IMR-90 (cell line): ENCODE data around the gene SLC6A17. TPM values are rescaled to one million over a fixed set of nuclear protein-coding genes. Genes with fewer than 3 reads are reported as not detected.

Source experiments
- ATAC-seq: fragments of 200-7000 bp; cut with Tn5 transposase; 2 replicates; pipeline ENCODE4 v1.9.1; 2020; ENCODE audit warnings: low read depth, mild to moderate bottlenecking, moderate library complexity
- BruUV-seq: library from RNA; stranded (reverse); fragments of 400-500 nt; replicated peaks from 2 replicates; lab custom pipeline; 2021; lab: Mats Ljungman, UMichigan
- CTCF ChIA-PET: fragments of 300-600 bp; formaldehyde crosslinking; extraction: SDS; loops from one replicate; lab custom pipeline; 2021; ENCODE audit warnings: antibody characterized with exemption; lab: Yijun Ruan, JAX
- POLR2A ChIA-PET: fragments of 300-600 bp; sonication (Branson Sonifier 250); formaldehyde crosslinking; loops from one replicate; lab custom pipeline; 2022; ENCODE audit warnings: antibody characterized with exemption; ENCODE audit not compliant: unreplicated experiment; lab: Charles Lee
- DNase-seq: peaks from one replicate; pipeline ENCODE4 v3.0.0; 2013
- H2AFZ ChIP-seq: replicated peaks from 2 replicates; pipeline ENCODE3; 2013; ENCODE audit warnings: low read length, mild to moderate bottlenecking; ENCODE audit not compliant: poor library complexity
- H2AK5ac ChIP-seq: 2 replicates; pipeline ENCODE4 v1.6.1; 2013; ENCODE audit warnings: low read depth, low read length, inconsistent platforms
- H2AK9ac ChIP-seq: replicated peaks from 2 replicates; pipeline ENCODE3; 2013; ENCODE audit warnings: mild to moderate bottlenecking, low read depth, low read length, moderate library complexity; ENCODE audit not compliant: poor library complexity
- H2BK120ac ChIP-seq: 2 replicates; pipeline ENCODE4 v1.6.1; 2013; ENCODE audit warnings: low read depth, low read length, inconsistent platforms
- H2BK15ac ChIP-seq: 3 replicates; pipeline ENCODE4 v1.6.1; 2013; ENCODE audit warnings: low read depth, low read length, inconsistent platforms
- H2BK20ac ChIP-seq: 2 replicates; pipeline ENCODE4 v1.6.1; 2013; ENCODE audit warnings: low read depth, mild to moderate bottlenecking, inconsistent platforms, low read length, moderate library complexity
- H2BK5ac ChIP-seq: 2 replicates; pipeline ENCODE4 v1.6.1; 2013; ENCODE audit warnings: mild to moderate bottlenecking, low read depth, low read length, inconsistent platforms; ENCODE audit not compliant: poor library complexity, severe bottlenecking
- H3K14ac ChIP-seq: replicated peaks from 2 replicates; pipeline ENCODE4 v1.6.1; 2013; ENCODE audit warnings: low read depth, low read length, inconsistent platforms
- H3K18ac ChIP-seq: 2 replicates; pipeline ENCODE4 v1.6.1; 2013; ENCODE audit warnings: low read depth, low read length, control low read depth
- H3K23ac ChIP-seq: 2 replicates; pipeline ENCODE4 v1.6.1; 2013; ENCODE audit warnings: low read depth, low read length, inconsistent platforms
- H3K27ac ChIP-seq: 2 replicates; pipeline ENCODE4 v1.5.1; 2013; ENCODE audit warnings: mild to moderate bottlenecking, control low read depth, low read length; ENCODE audit not compliant: insufficient read depth
- H3K27me3 ChIP-seq: 2 replicates; pipeline ENCODE4 v1.6.1; 2013; ENCODE audit warnings: low read length; ENCODE audit not compliant: control insufficient read depth, insufficient read depth
- H3K36me3 ChIP-seq: 2 replicates; pipeline ENCODE4 v1.6.1; 2013; ENCODE audit warnings: low read length, mixed read lengths; ENCODE audit not compliant: control insufficient read depth, insufficient read depth
- H3K4ac ChIP-seq: 2 replicates; pipeline ENCODE4 v1.6.1; 2013; ENCODE audit warnings: low read depth, low read length, inconsistent platforms
- H3K4me1 ChIP-seq: 2 replicates; pipeline ENCODE4 v1.6.1; 2013; ENCODE audit warnings: low read length, mixed read lengths; ENCODE audit not compliant: control insufficient read depth, insufficient read depth
- H3K4me2 ChIP-seq: 2 replicates; pipeline ENCODE4 v1.6.1; 2013; ENCODE audit warnings: low read depth, mild to moderate bottlenecking, control low read depth, low read length, moderate library complexity
- H3K4me3 ChIP-seq: 2 replicates; pipeline ENCODE4 v1.5.1; 2013; ENCODE audit warnings: low read depth, mild to moderate bottlenecking, control low read depth, low read length, moderate library complexity; ENCODE audit not compliant: insufficient read depth
- H3K56ac ChIP-seq: 2 replicates; pipeline ENCODE4 v1.6.1; 2013; ENCODE audit warnings: low read length, inconsistent platforms; ENCODE audit not compliant: insufficient read depth; ENCODE audit errors: extremely low read depth
- H3K79me1 ChIP-seq, 2 experiments: 2 replicates each; pipeline ENCODE4 v1.6.1; 2013; ENCODE audit warnings: low read length in 2 of 2, inconsistent platforms in 1 of 2, low read depth in 1 of 2
- H3K9ac ChIP-seq: 2 replicates; pipeline ENCODE4 v1.6.1; 2013; ENCODE audit warnings: low read depth, low read length, control low read depth
- H3K9me1 ChIP-seq: 2 replicates; pipeline ENCODE4 v1.6.1; 2013; ENCODE audit warnings: low read length, inconsistent platforms; ENCODE audit not compliant: insufficient read depth
- H3K9me3 ChIP-seq: 2 replicates; pipeline ENCODE4 v1.6.1; 2013; ENCODE audit warnings: low read length; ENCODE audit not compliant: control insufficient read depth, insufficient read depth
- H4K20me1 ChIP-seq: 2 replicates; pipeline ENCODE4 v1.6.1; 2013; ENCODE audit warnings: low read length, inconsistent platforms; ENCODE audit not compliant: insufficient read depth
- H4K5ac ChIP-seq: 2 replicates; pipeline ENCODE4 v1.6.1; 2013; ENCODE audit warnings: mild to moderate bottlenecking, low read depth, low read length, control low read depth
- H4K8ac ChIP-seq, 2 experiments: 2 replicates each; pipeline ENCODE4 v1.6.1; 2013; ENCODE audit warnings: low read depth in 2 of 2, low read length in 2 of 2, control low read depth in 1 of 2, inconsistent platforms in 1 of 2
- H4K91ac ChIP-seq: 2 replicates; pipeline ENCODE4 v1.6.1; 2013; ENCODE audit warnings: low read depth, low read length, inconsistent platforms; ENCODE audit not compliant: insufficient read depth
- CEBPB ChIP-seq: IDR thresholded peaks from 2 replicates; pipeline ENCODE4 v1.6.1; 2012; ENCODE audit warnings: low read depth, low read length, improper control_type of control experiment
- CHD1 ChIP-seq: IDR thresholded peaks from 2 replicates; pipeline ENCODE4 v1.6.1; 2012; ENCODE audit warnings: low read depth, low read length, improper control_type of control experiment
- CTCF ChIP-seq: conservative IDR thresholded peaks from 2 replicates; pipeline ENCODE4 v1.5.1; 2012; ENCODE audit warnings: mild to moderate bottlenecking, low read depth, low read length, improper control_type of control experiment
- ELK1 ChIP-seq: fragments of 150-350 bp; IDR thresholded peaks from 2 replicates; pipeline ENCODE4 v1.6.1; 2016; ENCODE audit warnings: low read depth, mild to moderate bottlenecking, low read length, moderate library complexity, borderline replicate concordance
- FOS ChIP-seq: fragments of 150-350 bp; IDR thresholded peaks from 2 replicates; pipeline ENCODE4 v1.6.1; 2016; ENCODE audit warnings: low read depth, low read length
- MAZ ChIP-seq: IDR thresholded peaks from 2 replicates; pipeline ENCODE4 v1.6.1; 2012; ENCODE audit warnings: low read depth, mild to moderate bottlenecking, low read length, improper control_type of control experiment, moderate library complexity, borderline replicate concordance
- MXI1 ChIP-seq: IDR thresholded peaks from 2 replicates; pipeline ENCODE4 v1.6.1; 2012; ENCODE audit warnings: low read depth, mild to moderate bottlenecking, low read length, moderate library complexity, borderline replicate concordance
- NFE2L2 ChIP-seq: fragments of 150-350 bp; IDR thresholded peaks from 2 replicates; pipeline ENCODE4 v1.6.1; 2016; ENCODE audit warnings: low read depth, mild to moderate bottlenecking, low read length
- POLR2A ChIP-seq: IDR thresholded peaks from 2 replicates; pipeline ENCODE4 v1.6.1; 2012; ENCODE audit warnings: mild to moderate bottlenecking, low read depth, low read length
- RAD21 ChIP-seq: IDR thresholded peaks from 2 replicates; pipeline ENCODE4 v1.6.1; 2012; ENCODE audit warnings: low read length, improper control_type of control experiment
- RCOR1 ChIP-seq: IDR thresholded peaks from 2 replicates; pipeline ENCODE4 v1.6.1; 2012; ENCODE audit warnings: mild to moderate bottlenecking, low read length, improper control_type of control experiment; ENCODE audit not compliant: insufficient replicate concordance
- RFX5 ChIP-seq: IDR thresholded peaks from 2 replicates; pipeline ENCODE4 v1.8.0; 2012; ENCODE audit warnings: low read depth, mild to moderate bottlenecking, low read length, moderate library complexity
- SMC3 ChIP-seq: fragments of 150-350 bp; IDR thresholded peaks from 2 replicates; pipeline ENCODE4 v1.6.1; 2016; ENCODE audit warnings: low read depth, mild to moderate bottlenecking, antibody characterized with exemption, low read length, moderate library complexity
- WGBS, 2 experiments: methylation state at CpG; one replicate each; pipeline versions ENCODE4 v1.1.5 to v1.1.7; 2013; ENCODE audit warnings: missing lambda C conversion rate in 2 of 2; ENCODE audit not compliant: insufficient read length in 1 of 2; ENCODE audit errors: extremely low coverage in 2 of 2; 5-methylcytosine and 5-hydroxymethylcytosine counted together
- dilution Hi-C: fragments of 300-500 bp; cut with HindIII; formaldehyde crosslinking; loops from one replicate; pipeline ENCODE4 v1.14.3; 2018; ENCODE audit warnings: low sequenced_read_pairs; ENCODE audit not compliant: unreplicated experiment
- in situ Hi-C: fragments of 300-500 bp; cut with MboI; formaldehyde crosslinking; loops from 3 replicates; pipeline ENCODE4 v1.14.3; 2019; ENCODE audit warnings: low sequenced_read_pairs, inconsistent platforms, mixed read lengths
- intact Hi-C: fragments of 100-400 bp; cut with micrococcal nuclease; formaldehyde crosslinking; loops from 2 replicates; pipeline ENCODE4 v1.10.0; 2022
- polyA plus RNA-seq, 3 experiments: library from polyadenylated mRNA; depleted of rRNA; stranded (reverse); fragments of >200 nt; gene quantifications; 2 replicates each; pipeline ENCODE4 v1.2.3, GENCODE V29; 2012; ENCODE audit warnings: low replicate concordance in 1 of 3
- total RNA-seq: library from RNA; depleted of rRNA; stranded (reverse); fragments of >200 nt; gene quantifications from 2 replicates; pipeline ENCODE4 v1.2.3, GENCODE V29; 2012

Gene SLC6A17
- total and polyA plus RNA-seq, 2 of the 4 experiments (the other 2 are of a cell fraction) = 0.54 to 0.82 TPM

- H2BK120ac ChIP-seq = no peak within 1 kb of the TSS
- no peak within 1 kb of the TSS; the same call in 1 of the 2 replicates for H3K23ac ChIP-seq
- H3K4ac ChIP-seq = no peak within 1 kb of the TSS
- no peaks in the 10 kb centered on the region for H3K9me1 ChIP-seq
- peak within 1 kb of the TSS; percentile 94 for H2AFZ ChIP-seq
- peaks cover 51% of the 10 kb centered on the region for H3K27me3 ChIP-seq
- H2BK20ac ChIP-seq = no peak within 1 kb of the TSS
- no peak within 1 kb of the TSS for H2BK5ac ChIP-seq
- dilution Hi-C loops = no loop called here
- H4K5ac ChIP-seq = no peak within 1 kb of the TSS
- peak within 1 kb of the TSS; percentile 22; the same call in 1 of the 2 replicates for H3K27ac ChIP-seq
- peak within 1 kb of the TSS; percentile 64 for H3K9ac ChIP-seq
- peak within 1 kb of the TSS; percentile 53 for H2AK9ac ChIP-seq
- DNase-seq (peak; percentile 58), ATAC-seq (peak; percentile 84)
- peak within 1 kb of the TSS; percentile 66 for H3K4me2 ChIP-seq
- no peaks in the 10 kb centered on the region for H3K79me1 ChIP-seq
- no peak within 1 kb of the TSS for H2AK5ac ChIP-seq
- intact Hi-C loops = no loop called here
- no peaks in the 10 kb centered on the region for H3K36me3 ChIP-seq
- in situ Hi-C loops = loop anchor here (10.0 kb wide), 1 partner anchor 205 kb away; no protein-coding TSS in a partner anchor
- POLR2A ChIA-PET = no interaction called here
- no peak within 1 kb of the TSS for H3K18ac ChIP-seq
- H4K20me1 ChIP-seq = peaks cover 3% of the 10 kb centered on the region
- H3K9me3 ChIP-seq = no peaks in the 10 kb centered on the region
- peak within 1 kb of the TSS; percentile 35; the same call in 1 of the 2 replicates for H3K14ac ChIP-seq
- peak within 1 kb of the TSS; percentile 49 for H3K4me3 ChIP-seq
- H3K56ac ChIP-seq = no peak within 1 kb of the TSS
- H4K91ac ChIP-seq = peak within 1 kb of the TSS; percentile 58; the same call in 1 of the 2 replicates
- BruUV-seq = no TSS peak
- no peak within 1 kb of the TSS for H2BK15ac ChIP-seq
- no peaks in the 10 kb centered on the region for H3K4me1 ChIP-seq
- WGBS, 2 experiments = 5% methylated on average over 23 of the region's 103 CpGs; no CpG with 5 or more reads in 1 of the 2 experiments
- H4K8ac ChIP-seq = peak within 1 kb of the TSS in 1 of 2 experiments; percentile 95; a peak in 1 of 4 replicates
- CTCF ChIA-PET = interaction anchor here (0.7 to 4.7 kb wide), 4 partner anchors 104 to 413 kb away, joined by 5 to 68 read pairs (median 35); no protein-coding TSS in a partner anchor
- TF ChIP-seq MXI1 (no peak), ELK1 (no peak), SMC3 (no peak), POLR2A (no peak), CEBPB (no peak), RCOR1 (no peak), NFE2L2 (no peak), CTCF (no peak), RFX5 (no peak), FOS (no peak), MAZ (no peak), RAD21 (no peak), CHD1 (no peak)
Measured at GRCh38 chr1:110209715-110210603, 59.7 kb downstream of the SLC6A17 start, which contains the start of gene KCNC4. KCNC4 (plus strand) TSS chr1:110210314; CDS start chr1:110211500, 1,186 bp downstream.
